ENCODE data around the gene PPP1R37. TPM values are rescaled to one million over a fixed set of nuclear protein-coding genes. Genes with fewer than 3 reads are reported as not detected.

PPP1R37 gene
- total RNA-seq, 1 experiment from 2014 or later, result 46.4 TPM

GRCh38 chr19:45158503-45159209, 65.7 kb downstream of the PPP1R37 start:
- Histone ChIP-seq H3K4me2 (ENCODE audit: low read length) (no peak overlapping the region), H3K79me2 (ENCODE audit: low read length) (no peaks in the 10 kb centered on the region), H4K20me1 (ENCODE audit: low read length) (no peaks in the 10 kb centered on the region), H3K9ac (ENCODE audit: low read length) (no peak overlapping the region), H3K4me3 (ENCODE audit: low read length) (no peak overlapping the region), H3K4me1 (ENCODE audit: insufficient read depth, low read length) (peaks cover 15% of the 10 kb centered on the region), H2AFZ (ENCODE audit: low read length) (no peak overlapping the region), H3K9me2 (replicated peaks; ENCODE audit: low read length) (no peaks in the 10 kb centered on the region), H3K27me3 (ENCODE audit: low read length) (no peaks in the 10 kb centered on the region), H3K27ac (ENCODE audit: low read length) (no peak overlapping the region), H3K9me3 (ENCODE audit: low read length) (no peaks in the 10 kb centered on the region), H3K36me3 (ENCODE audit: low read depth, low read length) (no peaks in the 10 kb centered on the region), H3F3A (ENCODE audit: low read length, unreplicated experiment) (no peaks in the 10 kb centered on the region)
- POLR2A ChIA-PET (ENCODE audit: unreplicated experiment), result no interaction called here
- DNase-seq (no peak), ATAC-seq (no peak)
- intact Hi-C loops (cut with micrococcal nuclease), result no loop called here
- CTCF ChIA-PET, result no interaction called here
- no peak for TF ChIP-seq EZH2phosphoT487 (IDR thresholded peaks at IDR 0.05; ENCODE audit: borderline replicate concordance, low read length)
- TF ChIP-seq EZH2 (IDR thresholded peaks at IDR 0.05; ENCODE audit: low read length, unreplicated experiment), result no peak
- BruUV-seq (replicated peaks), result no TSS peak

DNA sequence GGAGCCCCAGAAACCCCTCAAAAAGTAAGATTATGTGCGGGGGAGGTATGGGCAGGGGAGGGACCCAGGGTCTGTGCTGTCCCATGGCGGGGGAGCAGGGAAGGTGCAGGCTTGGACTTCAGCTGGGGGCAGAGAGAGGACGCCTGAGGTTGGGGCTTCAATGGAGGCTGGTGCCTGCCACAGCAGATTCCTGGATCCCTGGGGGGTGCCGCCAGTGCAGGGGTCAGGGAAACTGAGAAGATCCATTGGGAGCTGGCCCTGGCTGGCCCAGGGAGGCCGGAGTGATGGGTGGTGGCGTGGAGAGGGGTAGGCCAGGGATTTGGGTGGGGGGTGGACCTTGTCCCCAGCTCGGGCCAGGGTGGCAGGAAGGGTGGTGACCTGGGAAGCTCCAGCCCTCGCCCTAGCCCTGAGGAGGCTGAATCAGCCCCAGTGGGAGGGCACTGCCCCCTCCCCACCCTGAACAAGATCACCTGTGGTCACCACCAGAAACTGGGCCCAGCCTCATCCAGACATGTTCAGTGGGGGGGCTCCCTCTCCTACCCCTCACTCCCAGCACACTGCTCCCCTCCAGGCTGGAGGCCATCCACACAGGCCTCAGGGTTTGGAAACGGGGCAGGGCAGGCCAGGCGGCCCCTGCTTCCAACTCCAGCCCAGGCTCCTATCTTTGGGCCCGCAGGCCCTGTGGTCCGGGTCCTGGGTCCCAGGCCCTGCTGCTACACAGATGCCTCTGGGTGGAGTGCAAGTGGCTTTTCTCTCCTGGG, 66.4 kb downstream of the PPP1R37 start:
- H3K4me2 ChIP-seq (ENCODE audit: low read length), result no peak overlapping the region
- DNase-seq, result no peak
- no peaks in the 10 kb centered on the region for H3K36me3 ChIP-seq (ENCODE audit: low read depth, low read length)
- ATAC-seq, result no peak
- ChIA-PET CTCF (no interaction called here), POLR2A (ENCODE audit: unreplicated experiment) (no interaction called here)
- BruUV-seq (replicated peaks), result no TSS peak
- H2AFZ ChIP-seq (ENCODE audit: low read length), result no peak overlapping the region
- no peak overlapping the region for H3K9ac ChIP-seq (ENCODE audit: low read length)
- H3K27ac ChIP-seq (ENCODE audit: low read length), result no peak overlapping the region
- H3K9me2 ChIP-seq (replicated peaks; ENCODE audit: low read length), result no peaks in the 10 kb centered on the region
- no peaks in the 10 kb centered on the region for H3K79me2 ChIP-seq (ENCODE audit: low read length)
- H3K4me1 ChIP-seq (ENCODE audit: insufficient read depth, low read length), result peaks cover 12% of the 10 kb centered on the region
- no peaks in the 10 kb centered on the region for H3K27me3 ChIP-seq (ENCODE audit: low read length)
- H4K20me1 ChIP-seq (ENCODE audit: low read length), result no peaks in the 10 kb centered on the region
- no peak for TF ChIP-seq CTCF (conservative IDR thresholded peaks at IDR 0.05; ENCODE audit: low read depth, low read length)
- no peak for TF ChIP-seq EZH2 (IDR thresholded peaks at IDR 0.05; ENCODE audit: low read length, unreplicated experiment)
- no peak for TF ChIP-seq EZH2phosphoT487 (IDR thresholded peaks at IDR 0.05; ENCODE audit: borderline replicate concordance, low read length)
- H3K9me3 ChIP-seq (ENCODE audit: low read length), result no peaks in the 10 kb centered on the region
- no peaks in the 10 kb centered on the region for H3F3A ChIP-seq (ENCODE audit: low read length, unreplicated experiment)
- no peak overlapping the region for H3K4me3 ChIP-seq (ENCODE audit: low read length)
- intact Hi-C loops (cut with micrococcal nuclease), result no loop called here

DNA sequence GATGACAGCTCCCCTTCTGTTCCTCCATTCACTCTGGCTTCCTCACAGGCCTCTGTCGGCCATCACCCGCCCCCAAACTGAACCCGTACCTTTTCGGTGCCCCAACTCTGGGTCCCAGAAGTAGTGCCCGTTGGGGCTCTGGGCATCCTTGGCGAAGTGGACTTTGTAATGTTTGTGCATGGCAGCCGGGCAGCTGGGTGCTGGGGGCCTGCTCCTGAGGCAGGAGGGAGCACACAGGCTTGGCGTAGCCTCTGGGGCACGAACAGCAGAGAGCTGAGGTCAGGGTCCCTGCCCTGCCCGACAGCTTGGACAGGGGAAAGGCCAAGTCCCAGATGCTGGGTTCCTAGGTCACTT, 67.0 kb downstream of the PPP1R37 start:
- CTCF ChIA-PET, result no interaction called here
- ATAC-seq, result no peak

More for the DNA sequence above, 67.0 kb downstream of the PPP1R37 start:
- no peak overlapping the region for H3K4me2 ChIP-seq (ENCODE audit: low read length)
- intact Hi-C loops (cut with micrococcal nuclease), result loop anchor here (5.0 kb wide), 1 partner anchor 87 kb away; the partner anchor contains the start of gene EXOC3L2
- H2AFZ ChIP-seq (ENCODE audit: low read length), result no peak overlapping the region
- no peaks in the 10 kb centered on the region for H3K27me3 ChIP-seq (ENCODE audit: low read length)
- H3K4me1 ChIP-seq (ENCODE audit: insufficient read depth, low read length), result peaks cover 11% of the 10 kb centered on the region
- no peak for DNase-seq
- H3F3A ChIP-seq (ENCODE audit: low read length, unreplicated experiment), result no peaks in the 10 kb centered on the region
- POLR2A ChIA-PET (ENCODE audit: unreplicated experiment), result no interaction called here
- TF ChIP-seq CTCF (conservative IDR thresholded peaks at IDR 0.05; ENCODE audit: low read depth, low read length) (no peak), EZH2 (IDR thresholded peaks at IDR 0.05; ENCODE audit: low read length, unreplicated experiment) (no peak), EZH2phosphoT487 (IDR thresholded peaks at IDR 0.05; ENCODE audit: borderline replicate concordance, low read length) (no peak)
- H3K27ac ChIP-seq (ENCODE audit: low read length), result no peak overlapping the region
- no peaks in the 10 kb centered on the region for H3K9me2 ChIP-seq (replicated peaks; ENCODE audit: low read length)
- H3K79me2 ChIP-seq (ENCODE audit: low read length), result no peaks in the 10 kb centered on the region
- BruUV-seq (replicated peaks), result no TSS peak
- H3K9me3 ChIP-seq (ENCODE audit: low read length), result no peaks in the 10 kb centered on the region
- no peak overlapping the region for H3K4me3 ChIP-seq (ENCODE audit: low read length)
- no peaks in the 10 kb centered on the region for H3K36me3 ChIP-seq (ENCODE audit: low read depth, low read length)
- no peak overlapping the region for H3K9ac ChIP-seq (ENCODE audit: low read length)
- no peaks in the 10 kb centered on the region for H4K20me1 ChIP-seq (ENCODE audit: low read length)

Data from PC-3 (cell line).